Stimulated activated memory B cell treated with anti-CD40 and anti-IgM and Interleukin-4, amounts not matched to agents 10 μg/mL and 1 μg/mL and 100 μg/mL, for 72 hours (primary cell): ENCODE measurements around the gene SLC4A8.

ENCODE experiments used
- ATAC-seq: fragments of 150-1000 bp; cut with Tn5 transposase; 2 replicates; pipeline ENCODE4 v1.10.0; 2021
- H3K27ac Mint-ChIP-seq: one replicate; pipeline ENCODE4 v1.8.0; 2022; ENCODE audit warnings: mild to moderate bottlenecking, mixed read lengths
- H3K27me3 Mint-ChIP-seq: one replicate; pipeline ENCODE4 v1.8.0; 2022; ENCODE audit warnings: mixed read lengths
- H3K36me3 Mint-ChIP-seq: one replicate; pipeline ENCODE4 v1.8.0; 2022; ENCODE audit warnings: mixed read lengths
- H3K4me1 Mint-ChIP-seq: one replicate; pipeline ENCODE4 v1.8.0; 2022; ENCODE audit warnings: mixed read lengths
- H3K4me3 Mint-ChIP-seq: one replicate; pipeline ENCODE4 v1.8.0; 2022; ENCODE audit warnings: mild to moderate bottlenecking, moderate library complexity, mixed read lengths
- H3K9me3 Mint-ChIP-seq: one replicate; pipeline ENCODE4 v1.8.0; 2022; ENCODE audit warnings: mixed read lengths

The SLC4A8 gene

GRCh38 chr12:51390891-51391282 is 33.7 kb upstream of the SLC4A8 start:
- no peaks in the 10 kb centered on the region for H3K27me3 Mint-ChIP-seq
- peak overlapping the region; percentile 90 for H3K27ac Mint-ChIP-seq
- peaks cover 71% of the 10 kb centered on the region for H3K4me1 Mint-ChIP-seq
- H3K36me3 Mint-ChIP-seq: no peaks in the 10 kb centered on the region
- peak overlapping the region; percentile 94 for H3K4me3 Mint-ChIP-seq
- ATAC-seq: peak; percentile 58
- H3K9me3 Mint-ChIP-seq: no peaks in the 10 kb centered on the region

GRCh38 chr12:51391283-51392123 is 33.1 kb upstream of the SLC4A8 start, which contains the start of gene GALNT6:
Gene GALNT6, minus strand, starts transcription at chr12:51391406. Its CDS starts 11,625 bp downstream, at chr12:51379781.
- peak; percentile 81 for ATAC-seq
- H3K36me3 Mint-ChIP-seq: no peaks in the 10 kb centered on the region
- no peaks in the 10 kb centered on the region for H3K9me3 Mint-ChIP-seq
- peaks cover 74% of the 10 kb centered on the region for H3K4me1 Mint-ChIP-seq
- H3K4me3 Mint-ChIP-seq: peak within 1 kb of the TSS; percentile 94
- H3K27me3 Mint-ChIP-seq: no peaks in the 10 kb centered on the region
- H3K27ac Mint-ChIP-seq: peak within 1 kb of the TSS; percentile 90

GRCh38 chr12:51392556-51393237 is 31.9 kb upstream of the SLC4A8 start:
- H3K9me3 Mint-ChIP-seq: no peaks in the 10 kb centered on the region
- H3K4me3 Mint-ChIP-seq: peak overlapping the region; percentile 94
- H3K36me3 Mint-ChIP-seq: no peaks in the 10 kb centered on the region
- peak overlapping the region; percentile 90 for H3K27ac Mint-ChIP-seq
- ATAC-seq: no peak
- peaks cover 74% of the 10 kb centered on the region for H3K4me1 Mint-ChIP-seq
- H3K27me3 Mint-ChIP-seq: no peaks in the 10 kb centered on the region

GRCh38 chr12:51393676-51394545 is 30.7 kb upstream of the SLC4A8 start:
- Mint-ChIP-seq H3K36me3 (no peaks in the 10 kb centered on the region), H3K4me3 (peak overlapping the region; percentile 8), H3K27me3 (no peaks in the 10 kb centered on the region), H3K4me1 (peaks cover 72% of the 10 kb centered on the region), H3K27ac (peak overlapping the region; percentile 90), H3K9me3 (no peaks in the 10 kb centered on the region)
- no peak for ATAC-seq

- peaks cover 57% of the 10 kb centered on the region for H3K4me1 Mint-ChIP-seq
- H3K27me3 Mint-ChIP-seq: no peaks in the 10 kb centered on the region
- peak; percentile 50 for ATAC-seq
- no peaks in the 10 kb centered on the region for H3K36me3 Mint-ChIP-seq
- H3K9me3 Mint-ChIP-seq: no peaks in the 10 kb centered on the region
- H3K4me3 Mint-ChIP-seq: peak overlapping the region; percentile 44
- H3K27ac Mint-ChIP-seq: peak overlapping the region; percentile 38
These were observed 29.1 kb upstream of the SLC4A8 start for GRCh38 chr12:51395283-51396230.

GRCh38 chr12:51397670-51398069 is 27.0 kb upstream of the SLC4A8 start:
- Mint-ChIP-seq H3K9me3 (no peaks in the 10 kb centered on the region), H3K4me3 (no peak overlapping the region), H3K4me1 (peaks cover 47% of the 10 kb centered on the region), H3K27me3 (no peaks in the 10 kb centered on the region), H3K27ac (no peak overlapping the region), H3K36me3 (no peaks in the 10 kb centered on the region)
- ATAC-seq: no peak

GRCh38 chr12:51399891-51400290 is 24.7 kb upstream of the SLC4A8 start:
- Mint-ChIP-seq H3K4me1 (peaks cover 25% of the 10 kb centered on the region), H3K4me3 (no peak overlapping the region), H3K9me3 (no peaks in the 10 kb centered on the region), H3K27ac (no peak overlapping the region), H3K36me3 (no peaks in the 10 kb centered on the region), H3K27me3 (no peaks in the 10 kb centered on the region)
- no peak for ATAC-seq

GRCh38 chr12:51401020-51401419 is 23.6 kb upstream of the SLC4A8 start:
- Mint-ChIP-seq H3K4me1 (peaks cover 14% of the 10 kb centered on the region), H3K36me3 (no peaks in the 10 kb centered on the region), H3K27me3 (no peaks in the 10 kb centered on the region), H3K4me3 (no peak overlapping the region), H3K9me3 (no peaks in the 10 kb centered on the region), H3K27ac (no peak overlapping the region)
- no peak for ATAC-seq

GRCh38 chr12:51401486-51401885 is 23.1 kb upstream of the SLC4A8 start:
- no peaks in the 10 kb centered on the region for H3K27me3 Mint-ChIP-seq
- H3K36me3 Mint-ChIP-seq: no peaks in the 10 kb centered on the region
- peaks cover 12% of the 10 kb centered on the region for H3K4me1 Mint-ChIP-seq
- ATAC-seq: no peak
- no peaks in the 10 kb centered on the region for H3K9me3 Mint-ChIP-seq
- H3K4me3 Mint-ChIP-seq: no peak overlapping the region
- no peak overlapping the region for H3K27ac Mint-ChIP-seq

- Mint-ChIP-seq H3K27ac (no peak overlapping the region), H3K4me3 (no peak overlapping the region), H3K36me3 (no peaks in the 10 kb centered on the region), H3K27me3 (no peaks in the 10 kb centered on the region), H3K4me1 (peaks cover 12% of the 10 kb centered on the region), H3K9me3 (no peaks in the 10 kb centered on the region)
- ATAC-seq: no peak
These were observed 22.7 kb upstream of the SLC4A8 start for GRCh38 chr12:51401900-51402299.

GRCh38 chr12:51403159-51403558 is 21.5 kb upstream of the SLC4A8 start:
- Mint-ChIP-seq H3K9me3 (no peaks in the 10 kb centered on the region), H3K36me3 (no peaks in the 10 kb centered on the region)

GRCh38 chr12:51403681-51404136 is 20.9 kb upstream of the SLC4A8 start:
- ATAC-seq: no peak
- no peak overlapping the region for H3K27ac Mint-ChIP-seq

More at GRCh38 chr12:51403159-51403558, 21.5 kb upstream of the SLC4A8 start:
- H3K27me3 Mint-ChIP-seq: no peaks in the 10 kb centered on the region
- peaks cover 9% of the 10 kb centered on the region for H3K4me1 Mint-ChIP-seq
- no peak overlapping the region for H3K27ac Mint-ChIP-seq
- no peak overlapping the region for H3K4me3 Mint-ChIP-seq
- ATAC-seq: peak; percentile 31

GRCh38 chr12:51404627-51405026 is 20.0 kb upstream of the SLC4A8 start:
- Mint-ChIP-seq H3K36me3 (no peaks in the 10 kb centered on the region), H3K27ac (no peak overlapping the region), H3K4me3 (no peak overlapping the region), H3K27me3 (no peaks in the 10 kb centered on the region), H3K9me3 (no peaks in the 10 kb centered on the region), H3K4me1 (no peaks in the 10 kb centered on the region)
- no peak for ATAC-seq

More at GRCh38 chr12:51403681-51404136, 20.9 kb upstream of the SLC4A8 start:
- Mint-ChIP-seq H3K27me3 (no peaks in the 10 kb centered on the region), H3K9me3 (no peaks in the 10 kb centered on the region), H3K4me3 (no peak overlapping the region), H3K36me3 (no peaks in the 10 kb centered on the region), H3K4me1 (peaks cover 3% of the 10 kb centered on the region)

- Mint-ChIP-seq H3K9me3 (no peaks in the 10 kb centered on the region), H3K4me3 (no peak overlapping the region), H3K36me3 (no peaks in the 10 kb centered on the region), H3K4me1 (no peaks in the 10 kb centered on the region), H3K27ac (no peak overlapping the region), H3K27me3 (no peaks in the 10 kb centered on the region)
- no peak for ATAC-seq
These were observed 18.8 kb upstream of the SLC4A8 start for GRCh38 chr12:51405801-51406207.
